ENCODE data around the gene ACP1.

DNA sequence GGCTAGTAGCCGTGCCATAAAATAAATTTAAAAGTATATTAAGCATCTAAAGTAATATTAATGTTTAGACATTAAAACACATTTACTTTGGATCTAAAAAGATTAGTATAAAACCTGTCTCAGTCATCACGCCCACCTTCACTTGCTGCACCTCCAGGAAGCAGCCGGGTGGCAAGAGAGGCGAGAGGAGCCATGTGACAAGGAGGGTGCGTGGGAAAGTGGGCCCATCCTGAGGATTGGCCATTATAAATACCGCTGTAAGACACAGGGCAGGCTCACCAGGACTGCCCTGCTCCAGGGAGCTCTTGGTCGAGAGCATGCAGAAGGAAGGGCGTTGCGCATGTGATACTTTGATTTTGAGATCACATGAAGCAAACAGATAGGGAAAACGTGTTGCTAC, 57.6 kb downstream of the ACP1 start:
- TF ChIP-seq, protein P1, sequence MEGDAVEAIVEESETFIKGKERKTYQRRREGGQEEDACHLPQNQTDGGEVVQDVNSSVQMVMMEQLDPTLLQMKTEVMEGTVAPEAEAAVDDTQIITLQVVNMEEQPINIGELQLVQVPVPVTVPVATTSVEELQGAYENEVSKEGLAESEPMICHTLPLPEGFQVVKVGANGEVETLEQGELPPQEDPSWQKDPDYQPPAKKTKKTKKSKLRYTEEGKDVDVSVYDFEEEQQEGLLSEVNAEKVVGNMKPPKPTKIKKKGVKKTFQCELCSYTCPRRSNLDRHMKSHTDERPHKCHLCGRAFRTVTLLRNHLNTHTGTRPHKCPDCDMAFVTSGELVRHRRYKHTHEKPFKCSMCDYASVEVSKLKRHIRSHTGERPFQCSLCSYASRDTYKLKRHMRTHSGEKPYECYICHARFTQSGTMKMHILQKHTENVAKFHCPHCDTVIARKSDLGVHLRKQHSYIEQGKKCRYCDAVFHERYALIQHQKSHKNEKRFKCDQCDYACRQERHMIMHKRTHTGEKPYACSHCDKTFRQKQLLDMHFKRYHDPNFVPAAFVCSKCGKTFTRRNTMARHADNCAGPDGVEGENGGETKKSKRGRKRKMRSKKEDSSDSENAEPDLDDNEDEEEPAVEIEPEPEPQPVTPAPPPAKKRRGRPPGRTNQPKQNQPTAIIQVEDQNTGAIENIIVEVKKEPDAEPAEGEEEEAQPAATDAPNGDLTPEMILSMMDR (IDR thresholded peaks at IDR 0.05) = no peak
- TF ChIP-seq EZH2phosphoT487 (IDR thresholded peaks at IDR 0.05) = no peak
